Body of pancreas (tissue), 4 donors: ENCODE results near the gene MKX. TPM values are rescaled to one million over a fixed set of nuclear protein-coding genes. Genes with fewer than 3 reads are reported as not detected.

ENCODE experiments used
- ATAC-seq: fragments of 150-250 bp; one replicate; pipeline ENCODE4 v1.9.1; 2016
- DNase-seq, 4 donors: peaks; one replicate each; pipeline ENCODE4 v3.0.0-alpha.2; 2019
- H3K27ac ChIP-seq, 4 donors: fragments of 200-600 bp; sonication (generic); 1 replicate in 3 of 4; 2 replicates in 1 of 4; pipeline versions ENCODE4 v1.5.1 to v1.6.1; 2016 to 2019; ENCODE audit warnings: mild to moderate bottlenecking in 1 of 4, mixed read lengths in 1 of 4, moderate library complexity in 1 of 4
- H3K27me3 ChIP-seq, 2 donors: fragments of 200-600 bp; sonication (generic); one replicate each; pipeline ENCODE4 v1.6.0; 2016; ENCODE audit warnings: mild to moderate bottlenecking in 1 of 2
- H3K36me3 ChIP-seq, 2 donors: fragments of 200-600 bp; sonication (generic); replicated peaks in 1 of 2; 2 replicates each; pipeline ENCODE4 v1.5.1; 2016; ENCODE audit warnings: low read depth in 2 of 2; ENCODE audit not compliant: insufficient read depth in 1 of 2
- H3K4me1 ChIP-seq: fragments of 200-600 bp; sonication (generic); one replicate; pipeline ENCODE4 v1.6.0; 2016
- H3K4me3 ChIP-seq, 2 donors: fragments of 200-600 bp; sonication (generic); 1 replicate in 1 of 2; 2 replicates in 1 of 2; pipeline ENCODE4 v1.5.1; 2016 to 2019
- H3K9me3 ChIP-seq, 3 donors: fragments of 200-600 bp; sonication (generic); 1 replicate in 2 of 3; 2 replicates in 1 of 3; pipeline ENCODE4 v1.5.1; 2016
- CTCF ChIP-seq, 7 experiments: fragments of 450-650 bp in 4 of 7; fragments of 200-600 bp in 3 of 7; sonication (generic) in 3 of 7; IDR thresholded peaks; one replicate each; pipeline ENCODE4 v1.5.1; 2016 to 2019; ENCODE audit warnings: antibody characterized with exemption in 7 of 7
- POLR2A ChIP-seq, 3 donors: fragments of 450-650 bp; IDR thresholded peaks; one replicate each; pipeline ENCODE4 v1.6.1; 2016; ENCODE audit warnings: antibody characterized with exemption in 3 of 3, mild to moderate bottlenecking in 2 of 3
- WGBS, 2 donors: methylation state at CpG; one replicate each; pipeline ENCODE4 v1.1.5; 2017; 5-methylcytosine and 5-hydroxymethylcytosine counted together
- intact Hi-C: fragments of 100-400 bp; cut with DNase I; formaldehyde crosslinking; loops from one replicate; pipeline ENCODE4 v1.15.1; 2023
- total RNA-seq, 2 donors: library from RNA; depleted of rRNA; stranded (reverse); fragments of >200 nt; gene quantifications; one replicate each; pipeline ENCODE4 v1.1.0, GENCODE V29; 2016

The MKX gene
- total RNA-seq, 2 donors from 2014 or later: 0.33 to 1.6 TPM

GRCh38 chr10:27661514-27662286 is 83.9 kb downstream of the MKX start:
- no peaks in the 10 kb centered on the region for H3K36me3 ChIP-seq
- H3K27ac ChIP-seq: no peak overlapping the region
- no peaks in the 10 kb centered on the region for H3K27me3 ChIP-seq
- 65 to 75% methylated on average over 3 of the region's 3 CpGs for WGBS, 2 donors
- DNase-seq (no peak), ATAC-seq (no peak)
- H3K9me3 ChIP-seq: no peaks in the 10 kb centered on the region
- intact Hi-C loops: no loop called here
- H3K4me1 ChIP-seq: no peaks in the 10 kb centered on the region
- TF ChIP-seq POLR2A (IDR thresholded peaks at IDR 0.05) (no peak), CTCF (IDR thresholded peaks at IDR 0.05) (no peak)
- no peak overlapping the region for H3K4me3 ChIP-seq

GRCh38 chr10:27660711-27661110 is 84.9 kb downstream of the MKX start:
- Histone ChIP-seq H3K9me3 (no peaks in the 10 kb centered on the region), H3K4me1 (no peaks in the 10 kb centered on the region), H3K27me3 (no peaks in the 10 kb centered on the region), H3K36me3 (no peaks in the 10 kb centered on the region), H3K27ac (no peak overlapping the region), H3K4me3 (no peak overlapping the region)
- intact Hi-C loops: no loop called here
- 38 to 51% methylated on average over 4 of the region's 4 CpGs for WGBS, 2 donors
- DNase-seq: no peak
- no peak for ATAC-seq
- no peak for TF ChIP-seq POLR2A (IDR thresholded peaks at IDR 0.05)
- TF ChIP-seq CTCF (IDR thresholded peaks at IDR 0.05): no peak

- TF ChIP-seq CTCF (IDR thresholded peaks at IDR 0.05) (no peak), POLR2A (IDR thresholded peaks at IDR 0.05) (no peak)
- H3K9me3 ChIP-seq: no peaks in the 10 kb centered on the region
These were observed 85.4 kb downstream of the MKX start for GRCh38 chr10:27660268-27660667.

GRCh38 chr10:27659786-27660185 is 85.8 kb downstream of the MKX start:
- 64 to 65% methylated on average over 6 of the region's 6 CpGs for WGBS, 2 donors
- no peak for ATAC-seq
- H3K9me3 ChIP-seq: no peaks in the 10 kb centered on the region

More at GRCh38 chr10:27660268-27660667, 85.4 kb downstream of the MKX start:
- H3K27me3 ChIP-seq: no peaks in the 10 kb centered on the region
- DNase-seq (no peak), ATAC-seq (no peak)
- no peaks in the 10 kb centered on the region for H3K36me3 ChIP-seq
- H3K4me1 ChIP-seq: no peaks in the 10 kb centered on the region
- H3K4me3 ChIP-seq: no peak overlapping the region
- intact Hi-C loops: no loop called here
- 73 to 75% methylated on average over 11 of the region's 11 CpGs for WGBS, 2 donors
- no peak overlapping the region for H3K27ac ChIP-seq

More at GRCh38 chr10:27659786-27660185, 85.8 kb downstream of the MKX start:
- H3K4me3 ChIP-seq: no peak overlapping the region
- no peaks in the 10 kb centered on the region for H3K4me1 ChIP-seq
- no peaks in the 10 kb centered on the region for H3K36me3 ChIP-seq
- no peaks in the 10 kb centered on the region for H3K27me3 ChIP-seq
- TF ChIP-seq POLR2A (IDR thresholded peaks at IDR 0.05): no peak
- no peak for TF ChIP-seq CTCF (IDR thresholded peaks at IDR 0.05)
- no peak for DNase-seq
- intact Hi-C loops: loop anchor here (10.0 kb wide), 1 partner anchor 215 kb away; no protein-coding TSS in a partner anchor
- H3K27ac ChIP-seq: no peak overlapping the region
